SK-N-MC (cell line): ENCODE data around the gene HBA1.

Experiments
- EZH2 ChIP-seq: fragments of 200-600 bp; sonication (generic); IDR thresholded peaks from one replicate; pipeline ENCODE4 v1.6.1; 2017; ENCODE audit warnings: antibody characterized with exemption
- FOXP2 ChIP-seq: optimal IDR thresholded peaks from 2 replicates; pipeline ENCODE3; 2011; ENCODE audit warnings: mild to moderate bottlenecking, moderate library complexity; ENCODE audit not compliant: insufficient read depth; ENCODE audit errors: extremely low read length, control extremely low read depth

DNA sequence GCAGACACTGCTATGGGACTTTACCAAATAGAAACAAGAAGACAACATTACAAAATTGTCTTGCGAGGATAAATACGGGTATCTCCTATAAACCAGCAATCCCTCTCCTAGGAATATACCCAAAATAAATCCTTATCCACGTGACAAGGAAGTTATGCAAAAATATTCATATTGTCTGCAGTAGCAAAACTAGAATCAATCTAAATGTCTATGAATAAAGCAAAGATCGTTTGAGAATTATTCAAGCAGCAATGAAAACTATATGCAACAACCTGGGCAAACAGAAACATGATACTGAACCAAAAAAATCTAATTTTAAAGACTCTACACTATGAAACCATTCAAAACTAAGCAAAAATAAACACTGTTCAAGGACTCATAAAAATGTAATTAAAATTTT is 43.5 kb downstream of the HBA1 start:
- no peak for TF ChIP-seq FOXP2
- no peak for TF ChIP-seq EZH2
